Measurements from ENCODE around the gene SIRT2. TPM values are rescaled to one million over a fixed set of nuclear protein-coding genes. Genes with fewer than 3 reads are reported as not detected.
"Not testable (repeated sequence)": the region's sequence is repeated elsewhere in the genome, so short reads cannot be mapped to it uniquely, and the experiment has no call there.

Gene SIRT2
- total and polyA plus RNA-seq, 4 experiments from 2014 or later = 39.0 to 51.7 (median 48.5) TPM

DNA sequence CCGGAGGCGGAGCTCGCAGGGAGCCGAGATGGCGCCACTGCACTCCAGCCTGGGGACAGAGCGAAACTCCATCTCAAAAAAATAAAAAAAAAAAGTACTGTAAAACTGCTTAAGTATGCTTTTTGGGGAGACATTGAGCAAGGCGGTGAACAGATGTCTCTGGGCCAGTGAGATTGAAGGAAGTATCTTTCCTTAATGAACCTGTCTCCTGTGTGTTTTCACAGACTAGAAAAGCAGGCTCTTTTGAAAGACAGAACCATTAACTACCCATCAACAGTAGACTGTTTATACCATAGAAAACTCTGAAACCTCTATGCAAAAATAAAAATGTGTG lies 66.4 kb downstream of the SIRT2 start:
- Mint-ChIP-seq H3K4me3 (peak overlapping the region in 2 of 8 donors; percentile 25 to 36), H3K36me3 (peaks cover 27 to 47% of the 10 kb centered on the region in 2 donors), H3K4me1 (peaks cover 12 to 34% (median 22%) of the 10 kb centered on the region in 4 donors), H3K9me3 (peaks cover 0 to 2% (median 0%) of the 10 kb centered on the region in 8 donors), H3K27me3 (no peaks in the 10 kb centered on the region), H3K27ac (peak overlapping the region in 3 of 7 donors; percentile 29 to 94 (median 75))
- intact Hi-C loops (cut with micrococcal nuclease) = no loop called here
- Histone ChIP-seq H3K4me3 (ENCODE audit: low read length in 2 of 2) (no peak overlapping the region), H3K27ac (ENCODE audit: low read depth, low read length) (no peak overlapping the region), H3K27me3 (ENCODE audit: insufficient read depth, low read length) (no peaks in the 10 kb centered on the region), H3K4me1 (ENCODE audit: insufficient read depth, low read length) (peaks cover 22% of the 10 kb centered on the region), H3K9me3 (ENCODE audit: control insufficient read depth in 1 of 2, low read length in 2 of 2) (no peaks in the 10 kb centered on the region), H3K36me3 (ENCODE audit: insufficient read depth, low read length) (peaks cover 33% of the 10 kb centered on the region)
- DNase-seq = no peak
- POLR2A ChIA-PET (ENCODE audit: partially characterized antibody) = interaction anchor here (0.9 to 7.8 kb wide), 6 partner anchors 9 to 46 kb away, joined by 4 to 130 read pairs (median 10); partner anchors contain the start of genes HNRNPL and RINL
- CTCF ChIA-PET (ENCODE audit: partially characterized antibody) = interaction anchor here (1.7 to 1.9 kb wide), 3 partner anchors 36 to 98 kb away, joined by 3 to 12 read pairs (median 8); partner anchors contain the start of genes MRPS12 and SARS2

- H3K4me1 Mint-ChIP-seq = peaks cover 17 to 50% (median 32%) of the 10 kb centered on the region in 4 donors
- intact Hi-C loops (cut with micrococcal nuclease) = loop anchor here (1.0 kb wide), 4 partner anchors 11 to 68 kb away; partner anchors contain the start of genes NFKBIB and SIRT2
- Histone ChIP-seq H3K27me3 (ENCODE audit: insufficient read depth, low read length) (no peaks in the 10 kb centered on the region), H3K9me3 (ENCODE audit: control insufficient read depth in 1 of 2, low read length in 2 of 2) (no peaks in the 10 kb centered on the region), H3K36me3 (ENCODE audit: insufficient read depth, low read length) (peaks cover 22% of the 10 kb centered on the region), H3K4me3 (ENCODE audit: low read length in 2 of 2) (peak overlapping the region; percentile 82 to 87), H3K4me1 (ENCODE audit: insufficient read depth, low read length) (peaks cover 22% of the 10 kb centered on the region), H3K27ac (ENCODE audit: low read depth, low read length) (peak overlapping the region; percentile 79)
- peaks cover 24 to 43% of the 10 kb centered on the region in 2 donors for H3K36me3 Mint-ChIP-seq
- H3K27ac Mint-ChIP-seq = peak overlapping the region; percentile 92 to 98 (median 95)
- ChIA-PET CTCF (ENCODE audit: partially characterized antibody) (interaction anchor here (1.0 to 2.8 kb wide), 10 partner anchors 9 to 428 kb away, joined by 3 to 14 read pairs (median 6); partner anchors contain the start of genes FAM98C, MRPS12, RINL and SARS2), POLR2A (ENCODE audit: partially characterized antibody) (interaction anchor here (0.6 to 7.8 kb wide), 13 partner anchors 9 to 428 kb away, joined by 3 to 130 read pairs (median 6); partner anchors contain the start of genes ACTN4, FAM98C, HNRNPL and RINL)
- peak overlapping the region; percentile 88 to 95 (median 94) for H3K4me3 Mint-ChIP-seq
- peaks cover 0 to 2% (median 0%) of the 10 kb centered on the region in 8 donors for H3K9me3 Mint-ChIP-seq
- DNase-seq = peak in 1 of 5 donors; percentile 57
- no peaks in the 10 kb centered on the region for H3K27me3 Mint-ChIP-seq
Observed at GRCh38 chr19:38831142-38831605, 68.2 kb downstream of the SIRT2 start.

GRCh38 chr19:38830039-38830733 lies 69.2 kb downstream of the SIRT2 start:
- Histone ChIP-seq H3K9me3 (ENCODE audit: control insufficient read depth in 1 of 2, low read length in 2 of 2) (no peaks in the 10 kb centered on the region), H3K27me3 (ENCODE audit: insufficient read depth, low read length) (no peaks in the 10 kb centered on the region), H3K4me3 (ENCODE audit: low read length in 2 of 2) (peak overlapping the region in 1 of 2 donors; percentile 87), H3K36me3 (ENCODE audit: insufficient read depth, low read length) (peaks cover 14% of the 10 kb centered on the region), H3K4me1 (ENCODE audit: insufficient read depth, low read length) (peaks cover 22% of the 10 kb centered on the region), H3K27ac (ENCODE audit: low read depth, low read length) (no peak overlapping the region)
- peaks cover 0 to 2% (median 0%) of the 10 kb centered on the region in 8 donors for H3K9me3 Mint-ChIP-seq
- H3K27ac Mint-ChIP-seq = peak overlapping the region in 6 of 7 donors; percentile 29 to 95 (median 92)
- peaks cover 22 to 41% of the 10 kb centered on the region in 2 donors for H3K36me3 Mint-ChIP-seq
- no peak for DNase-seq
- no peaks in the 10 kb centered on the region for H3K27me3 Mint-ChIP-seq
- intact Hi-C loops (cut with micrococcal nuclease) = no loop called here
- CTCF ChIA-PET (ENCODE audit: partially characterized antibody) = interaction anchor here (1.0 to 2.8 kb wide), 2 partner anchors 10 to 34 kb away, joined by 3 to 10 read pairs; no protein-coding TSS in a partner anchor
- H3K4me1 Mint-ChIP-seq = peaks cover 19 to 55% (median 33%) of the 10 kb centered on the region in 4 donors
- POLR2A ChIA-PET (ENCODE audit: partially characterized antibody) = interaction anchor here (0.5 to 7.8 kb wide), 3 partner anchors 11 to 24 kb away, joined by 4 to 130 read pairs (median 52); partner anchors contain the start of gene HNRNPL
- H3K4me3 Mint-ChIP-seq = peak overlapping the region; percentile 88 to 95 (median 94)

DNA sequence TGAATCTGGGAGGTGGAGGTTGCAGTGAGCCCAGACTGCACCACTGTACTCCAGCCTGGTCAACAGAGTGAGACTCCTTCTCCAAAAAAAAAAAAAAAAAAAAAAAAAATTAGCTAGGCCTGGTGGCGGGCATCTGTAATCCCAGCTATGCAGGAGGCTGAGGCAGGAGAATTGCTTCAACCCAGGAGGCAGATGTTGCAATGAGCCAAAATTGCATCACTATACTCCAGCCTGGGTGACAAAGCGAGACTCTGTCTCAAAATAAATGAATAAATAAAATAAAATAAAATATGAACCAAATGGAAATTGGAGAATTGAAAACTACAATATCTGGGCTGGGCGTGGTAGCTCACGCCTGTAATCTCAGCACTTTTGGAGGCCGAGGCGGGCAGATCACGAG lies 70.2 kb downstream of the SIRT2 start:
- POLR2A ChIA-PET (ENCODE audit: partially characterized antibody) = interaction anchor here (0.6 to 7.8 kb wide), 3 partner anchors 21 to 101 kb away, joined by 3 to 130 read pairs (median 4); partner anchors contain the start of genes HNRNPL, MRPS12 and SARS2
- H3K4me1 ChIP-seq (ENCODE audit: insufficient read depth, low read length) = peaks cover 22% of the 10 kb centered on the region
- DNase-seq; intact Hi-C loops (cut with micrococcal nuclease); H3K27me3 ChIP-seq (ENCODE audit: insufficient read depth, low read length); H3K27ac Mint-ChIP-seq; H3K27ac ChIP-seq (ENCODE audit: low read depth, low read length); H3K9me3 Mint-ChIP-seq; H3K9me3 ChIP-seq (ENCODE audit: control insufficient read depth in 1 of 2, low read length in 2 of 2); H3K4me3 ChIP-seq (ENCODE audit: low read length in 2 of 2); H3K27me3 Mint-ChIP-seq: not testable (repeated sequence)
- Mint-ChIP-seq H3K4me1 (peaks cover 19 to 63% (median 38%) of the 10 kb centered on the region in 4 donors), H3K36me3 (peaks cover 30 to 51% of the 10 kb centered on the region in 2 donors), H3K4me3 (peak overlapping the region in 1 of 8 donors; percentile 58)
- H3K36me3 ChIP-seq (ENCODE audit: insufficient read depth, low read length) = peaks cover 14% of the 10 kb centered on the region
- CTCF ChIA-PET (ENCODE audit: partially characterized antibody) = interaction anchor here (0.9 to 1.0 kb wide), 2 partner anchors 35 to 49 kb away, joined by 3 read pairs; partner anchors contain the start of gene RINL

Other genes starting within 250 kb of the SIRT2 start
- 10 to 100 TPM; 16.8 to 19.5 TPM for gene CAPN12, start 155.1 kb downstream of the SIRT2 start, total RNA-seq
- 1 to 10 TPM; 3.9 to 9.9 TPM for gene CAPN12, start 155.1 kb downstream of the SIRT2 start, polyA plus RNA-seq
- not detected for gene LGALS7, start 126.1 kb downstream of the SIRT2 start, total RNA-seq
- gene LGALS7, start 126.1 kb downstream of the SIRT2 start, polyA plus RNA-seq = not detected
- not detected for gene LGALS7B, start 110.4 kb downstream of the SIRT2 start, total RNA-seq
- not detected for gene LGALS7B, start 110.4 kb downstream of the SIRT2 start, polyA plus RNA-seq
- 1 to 10 TPM; 4.7 to 6.1 TPM for gene LGALS4, start 86.7 kb downstream of the SIRT2 start, total RNA-seq
- not detected for gene LGALS4, start 86.7 kb downstream of the SIRT2 start, polyA plus RNA-seq
- gene ECH1, start 67.8 kb downstream of the SIRT2 start, total RNA-seq = 100 to 1,000 TPM; 135 to 143 TPM
- gene ECH1, start 67.8 kb downstream of the SIRT2 start, polyA plus RNA-seq = 100 to 1,000 TPM; 245 to 294 TPM
- gene HNRNPL, start 49.6 kb downstream of the SIRT2 start, total RNA-seq = 100 to 1,000 TPM; 329 to 351 TPM
- gene HNRNPL, start 49.6 kb downstream of the SIRT2 start, polyA plus RNA-seq = 10 to 100 TPM; 15.2 to 76.0 TPM
- 10 to 100 TPM; 64.4 to 65.9 TPM for gene RINL, start 21.3 kb downstream of the SIRT2 start, total RNA-seq
- 10 to 100 TPM; 20.9 to 53.3 TPM for gene RINL, start 21.3 kb downstream of the SIRT2 start, polyA plus RNA-seq
- 10 to 100 TPM; 23.9 to 26.0 TPM for gene NFKBIB, start 351 bp upstream of the SIRT2 start, total RNA-seq
- gene NFKBIB, start 351 bp upstream of the SIRT2 start, polyA plus RNA-seq = 10 to 100 TPM in 1 of 2 donors, 1 to 10 TPM in 1; 7.2 to 15.2 TPM
- under 1 TPM; 0.42 to 0.79 TPM for gene CCER2, start 12.6 kb upstream of the SIRT2 start, total RNA-seq
- not detected for gene CCER2, start 12.6 kb upstream of the SIRT2 start, polyA plus RNA-seq
- gene SARS2, start 31.1 kb upstream of the SIRT2 start, total RNA-seq = 10 to 100 TPM; 17.0 to 20.2 TPM
- gene SARS2, start 31.1 kb upstream of the SIRT2 start, polyA plus RNA-seq = 10 to 100 TPM in 1 of 2 donors, 1 to 10 TPM in 1; 9.6 to 14.0 TPM
- 10 to 100 TPM; 25.2 to 26.9 TPM for gene MRPS12, start 31.3 kb upstream of the SIRT2 start, total RNA-seq
- gene MRPS12, start 31.3 kb upstream of the SIRT2 start, polyA plus RNA-seq = 100 to 1,000 TPM in 1 of 2 donors, 10 to 100 TPM in 1; 76.4 to 118 TPM
- gene FBXO17, start 76.1 kb upstream of the SIRT2 start, total RNA-seq = not detected
- gene FBXO17, start 76.1 kb upstream of the SIRT2 start, polyA plus RNA-seq = not detected
- gene FBXO27, start 132.9 kb upstream of the SIRT2 start, total RNA-seq = under 1 TPM; 0.64 to 0.86 TPM
- gene FBXO27, start 132.9 kb upstream of the SIRT2 start, polyA plus RNA-seq = 1 to 10 TPM in 1 of 2 donors, under 1 TPM in 1; 0.42 to 1.4 TPM
- under 1 TPM in 1 of 2 experiments, not detected in 1; 0.14 TPM for gene ACP7, start 184.8 kb upstream of the SIRT2 start, total RNA-seq
- not detected for gene ACP7, start 184.8 kb upstream of the SIRT2 start, polyA plus RNA-seq
- gene PAK4, start 226.2 kb upstream of the SIRT2 start, total RNA-seq = 10 to 100 TPM; 13.1 to 15.7 TPM
- 1 to 10 TPM; 1.3 to 2.9 TPM for gene PAK4, start 226.2 kb upstream of the SIRT2 start, polyA plus RNA-seq

Data from CD4-positive, alpha-beta memory T cell (primary cell).